GM21423 (cell line): ENCODE measurements around the gene FAM210B.
"Not testable (repeated sequence)": the region's sequence is repeated elsewhere in the genome, so short reads cannot be mapped to it uniquely, and the experiment has no call there.

Experiments
- ATAC-seq: cut with Tn5 transposase; IDR thresholded peaks from one replicate; pipeline ENCODE4 v1.9.1; 2021; ENCODE audit warnings: mild to moderate bottlenecking, moderate library complexity; ENCODE audit not compliant: unreplicated experiment

The FAM210B gene

GRCh38 chr20:56358600-56359211 lies at the start of gene FAM210B:
TSS of gene FAM210B (plus strand) at chr20:56358974. CDS start at chr20:56359006, 32 bp downstream.
- peak; percentile 99 for ATAC-seq

- no peak for ATAC-seq
Measured at GRCh38 chr20:56316051-56316450, 42.7 kb upstream of the FAM210B start.

- no peak for ATAC-seq
Measured at GRCh38 chr20:56316483-56316882, 42.3 kb upstream of the FAM210B start.

- ATAC-seq: no peak
Measured at GRCh38 chr20:56322681-56323080, 36.1 kb upstream of the FAM210B start.

- ATAC-seq: no peak
Measured at GRCh38 chr20:56323206-56323605, 35.6 kb upstream of the FAM210B start.

GRCh38 chr20:56323656-56324055 lies 35.1 kb upstream of the FAM210B start:
- no peak for ATAC-seq

- no peak for ATAC-seq
Measured at GRCh38 chr20:56324806-56325205, 34.0 kb upstream of the FAM210B start.

- ATAC-seq: no peak
Measured at GRCh38 chr20:56328861-56329260, 29.9 kb upstream of the FAM210B start.

- not testable (repeated sequence) for ATAC-seq
Measured at GRCh38 chr20:56336709-56337108, 22.1 kb upstream of the FAM210B start.

GRCh38 chr20:56342783-56343182 lies 16.0 kb upstream of the FAM210B start:
- no peak for ATAC-seq

GRCh38 chr20:56343861-56344381 lies 14.9 kb upstream of the FAM210B start:
- no peak for ATAC-seq

GRCh38 chr20:56345911-56346310 lies 12.9 kb upstream of the FAM210B start:
- ATAC-seq: no peak

- no peak for ATAC-seq
Measured at GRCh38 chr20:56347628-56348304, 11.0 kb upstream of the FAM210B start.

GRCh38 chr20:56348305-56348693 lies 10.5 kb upstream of the FAM210B start:
- ATAC-seq: no peak

- no peak for ATAC-seq
Measured at GRCh38 chr20:56348746-56349145, 10.0 kb upstream of the FAM210B start.

- ATAC-seq: no peak
Measured at GRCh38 chr20:56350842-56351241, 7.9 kb upstream of the FAM210B start.

- no peak for ATAC-seq
Measured at GRCh38 chr20:56352345-56353055, 6.3 kb upstream of the FAM210B start.

GRCh38 chr20:56353356-56353755 lies 5.4 kb upstream of the FAM210B start:
- ATAC-seq: no peak

- ATAC-seq: no peak
Measured at GRCh38 chr20:56358070-56358469, 704 bp upstream of the FAM210B start.

GRCh38 chr20:56359212-56360132 lies 698 bp downstream of the FAM210B start:
- ATAC-seq: peak; percentile 25
